Gastrocnemius medialis (tissue), 4 donors: ENCODE data around the gene GUF1.

Experiments used
- POLR2A ChIP-seq, 2 donors: fragments of 450-650 bp; IDR thresholded peaks; one replicate each; pipeline ENCODE4 v1.6.1; 2017; ENCODE audit warnings: antibody characterized with exemption in 2 of 2, mild to moderate bottlenecking in 2 of 2, moderate library complexity in 2 of 2
- TF ChIP-seq, protein P1 (sequence below), 5 experiments: fragments of 450-650 bp in 3 of 5; fragments of 200-600 bp in 2 of 5; sonication (generic) in 2 of 5; IDR thresholded peaks in 4 of 5; conservative IDR thresholded peaks in 1 of 5; 1 replicate in 4 of 5; 2 replicates in 1 of 5; pipeline ENCODE4 v1.5.1; 2016 to 2019; ENCODE audit warnings: antibody characterized with exemption in 5 of 5, mild to moderate bottlenecking in 3 of 5, moderate library complexity in 3 of 5

DNA sequence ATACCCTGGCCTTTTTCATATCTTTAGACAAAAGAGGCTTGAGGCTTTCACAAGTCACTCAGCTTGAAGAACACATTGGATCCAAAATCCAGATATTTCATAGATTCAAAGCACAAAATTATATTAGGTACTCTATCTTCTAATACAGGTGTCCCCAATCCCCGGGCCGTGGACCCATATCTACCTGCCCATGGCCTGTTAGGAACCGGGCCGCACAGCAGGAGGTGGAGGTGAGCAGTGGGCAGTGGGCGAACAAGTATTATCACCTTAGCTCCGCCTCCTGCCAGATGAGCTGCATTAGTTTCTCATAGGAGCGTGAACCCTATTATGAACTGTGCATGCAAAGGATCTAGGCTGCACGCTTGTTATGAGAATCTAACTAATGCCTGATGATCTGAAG lies 45.5 kb upstream of the GUF1 start:
- TF ChIP-seq, protein P1, sequence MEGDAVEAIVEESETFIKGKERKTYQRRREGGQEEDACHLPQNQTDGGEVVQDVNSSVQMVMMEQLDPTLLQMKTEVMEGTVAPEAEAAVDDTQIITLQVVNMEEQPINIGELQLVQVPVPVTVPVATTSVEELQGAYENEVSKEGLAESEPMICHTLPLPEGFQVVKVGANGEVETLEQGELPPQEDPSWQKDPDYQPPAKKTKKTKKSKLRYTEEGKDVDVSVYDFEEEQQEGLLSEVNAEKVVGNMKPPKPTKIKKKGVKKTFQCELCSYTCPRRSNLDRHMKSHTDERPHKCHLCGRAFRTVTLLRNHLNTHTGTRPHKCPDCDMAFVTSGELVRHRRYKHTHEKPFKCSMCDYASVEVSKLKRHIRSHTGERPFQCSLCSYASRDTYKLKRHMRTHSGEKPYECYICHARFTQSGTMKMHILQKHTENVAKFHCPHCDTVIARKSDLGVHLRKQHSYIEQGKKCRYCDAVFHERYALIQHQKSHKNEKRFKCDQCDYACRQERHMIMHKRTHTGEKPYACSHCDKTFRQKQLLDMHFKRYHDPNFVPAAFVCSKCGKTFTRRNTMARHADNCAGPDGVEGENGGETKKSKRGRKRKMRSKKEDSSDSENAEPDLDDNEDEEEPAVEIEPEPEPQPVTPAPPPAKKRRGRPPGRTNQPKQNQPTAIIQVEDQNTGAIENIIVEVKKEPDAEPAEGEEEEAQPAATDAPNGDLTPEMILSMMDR (IDR thresholded peaks at IDR 0.05 in 4 of 5, conservative IDR thresholded peaks at IDR 0.05 in 1 of 5) = no peak
- TF ChIP-seq POLR2A (IDR thresholded peaks at IDR 0.05) = no peak
